CD4-positive, alpha-beta T cell (primary cell): ENCODE results near the gene FHOD3. TPM values are rescaled to one million over a fixed set of nuclear protein-coding genes. Genes with fewer than 3 reads are reported as not detected.

ENCODE experiments used
- ATAC-seq: fragments of 200-7000 bp; cut with Tn5 transposase; one replicate; pipeline ENCODE4 v1.10.0; 2022; ENCODE audit warnings: mild to moderate bottlenecking; ENCODE audit not compliant: poor library complexity
- CTCF ChIA-PET: fragments of 350-600 bp; sonication (Branson Sonifier 250); formaldehyde crosslinking; loops from one replicate; lab custom pipeline; 2021; ENCODE audit warnings: antibody characterized with exemption, inconsistent platforms; lab: Charles Lee
- POLR2A ChIA-PET: fragments of 350-600 bp; sonication (Branson Sonifier 250); formaldehyde crosslinking; loops from one replicate; lab custom pipeline; 2021; ENCODE audit warnings: antibody characterized with exemption, inconsistent platforms; lab: Charles Lee
- DNase-seq, 14 experiments: peaks; one replicate each; pipeline ENCODE4 v3.0.0-alpha.2; 2013 to 2020; ENCODE audit warnings: mixed read lengths in 2 of 14
- H3K27ac ChIP-seq, 2 donors: one replicate each; pipeline versions ENCODE4 v1.5.1 to v1.7.0; 2013; ENCODE audit warnings: low read length in 2 of 2, low read depth in 1 of 2, mild to moderate bottlenecking in 1 of 2
- H3K27me3 ChIP-seq, 2 experiments: 1 replicate in 1 of 2; 2 replicates in 1 of 2; pipeline versions ENCODE4 v1.6.1 to v1.7.0; 2013; ENCODE audit warnings: low read length in 2 of 2, control low read depth in 1 of 2, mild to moderate bottlenecking in 1 of 2, moderate library complexity in 1 of 2; ENCODE audit not compliant: insufficient read depth in 2 of 2, control insufficient read depth in 1 of 2
- H3K36me3 ChIP-seq: one replicate; pipeline ENCODE4 v1.6.1; 2013; ENCODE audit warnings: low read length, control low read depth; ENCODE audit not compliant: insufficient read depth
- H3K4me1 ChIP-seq: one replicate; pipeline ENCODE4 v1.6.1; 2013; ENCODE audit warnings: low read length, control low read depth; ENCODE audit not compliant: insufficient read depth
- H3K4me3 ChIP-seq: one replicate; pipeline ENCODE4 v1.5.1; 2013; ENCODE audit warnings: mild to moderate bottlenecking, low read length, moderate library complexity
- H3K9me3 ChIP-seq, 2 experiments: 1 replicate in 1 of 2; 2 replicates in 1 of 2; pipeline versions ENCODE4 v1.6.1 to v1.7.0; 2013; ENCODE audit warnings: low read length in 2 of 2, mild to moderate bottlenecking in 2 of 2, control low read depth in 1 of 2, moderate library complexity in 1 of 2; ENCODE audit not compliant: control insufficient read depth in 1 of 2, insufficient read depth in 1 of 2
- H3K27ac Mint-ChIP-seq: one replicate; pipeline ENCODE4 v1.8.0; 2020; ENCODE audit warnings: mixed read lengths
- H3K27me3 Mint-ChIP-seq: one replicate; pipeline ENCODE4 v1.8.0; 2021; ENCODE audit warnings: mixed read lengths
- H3K36me3 Mint-ChIP-seq: one replicate; pipeline ENCODE4 v1.8.0; 2021; ENCODE audit warnings: low read depth, mixed read lengths
- H3K4me1 Mint-ChIP-seq: one replicate; pipeline ENCODE4 v1.8.0; 2021; ENCODE audit warnings: low read depth, mixed read lengths
- H3K4me3 Mint-ChIP-seq: one replicate; pipeline ENCODE4 v1.8.0; 2020; ENCODE audit warnings: mild to moderate bottlenecking, mixed read lengths
- H3K9me3 Mint-ChIP-seq: one replicate; pipeline ENCODE4 v1.8.0; 2020; ENCODE audit warnings: mixed read lengths
- intact Hi-C, 2 experiments: fragments of 100-400 bp; cut with DNase I in 1 of 2; cut with micrococcal nuclease in 1 of 2; formaldehyde crosslinking; loops; one replicate each; pipeline versions ENCODE4 v1.15.1 to v1.9.0; 2023 to 2025; cut with DNase I, micrococcal nuclease
- total RNA-seq, 174 experiments: library from RNA in 2 of 174; stranded (reverse) in 2 of 174; gene quantifications; one replicate each; pipeline ENCODE4 v1.2.3 and lab custom pipeline; 2021 to 2026
- TF ChIP-seq, protein P1 (sequence below): fragments of 200-600 bp; IDR thresholded peaks from one replicate; pipeline ENCODE4 v1.8.0; 2022; ENCODE audit warnings: antibody characterized with exemption, mild to moderate bottlenecking

Gene FHOD3
- total RNA-seq, 2 experiments from 2014 or later = not detected

DNA sequence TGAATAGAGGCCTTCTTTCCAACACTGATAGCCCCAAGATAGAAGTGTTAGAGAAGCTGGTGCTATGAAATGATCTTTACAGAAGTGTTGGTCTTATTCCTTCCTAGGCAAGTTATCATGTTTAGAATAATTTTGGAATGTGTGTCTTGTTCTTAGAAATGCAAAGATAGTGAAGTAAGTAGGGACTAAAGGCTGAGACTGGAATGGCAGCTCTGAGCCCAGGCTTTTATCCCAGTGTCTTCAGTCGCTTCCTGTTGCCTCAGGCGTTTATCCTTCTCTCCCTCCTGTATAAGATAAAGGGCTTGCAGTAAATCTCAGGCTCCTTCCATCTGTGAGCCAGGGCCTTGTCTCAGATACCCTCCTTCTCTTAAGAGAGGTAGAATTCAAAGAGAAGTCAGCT lies 313.1 kb downstream of the FHOD3 start:
- H3K9me3 ChIP-seq = no peaks in the 10 kb centered on the region
- H3K36me3 ChIP-seq = no peaks in the 10 kb centered on the region
- no peak overlapping the region for H3K27ac ChIP-seq
- H3K4me3 Mint-ChIP-seq = no peak overlapping the region
- H3K27me3 ChIP-seq = no peaks in the 10 kb centered on the region
- H3K27ac Mint-ChIP-seq = no peak overlapping the region
- no peaks in the 10 kb centered on the region for H3K36me3 Mint-ChIP-seq
- DNase-seq (no peak), ATAC-seq (no peak)
- TF ChIP-seq, protein P1, sequence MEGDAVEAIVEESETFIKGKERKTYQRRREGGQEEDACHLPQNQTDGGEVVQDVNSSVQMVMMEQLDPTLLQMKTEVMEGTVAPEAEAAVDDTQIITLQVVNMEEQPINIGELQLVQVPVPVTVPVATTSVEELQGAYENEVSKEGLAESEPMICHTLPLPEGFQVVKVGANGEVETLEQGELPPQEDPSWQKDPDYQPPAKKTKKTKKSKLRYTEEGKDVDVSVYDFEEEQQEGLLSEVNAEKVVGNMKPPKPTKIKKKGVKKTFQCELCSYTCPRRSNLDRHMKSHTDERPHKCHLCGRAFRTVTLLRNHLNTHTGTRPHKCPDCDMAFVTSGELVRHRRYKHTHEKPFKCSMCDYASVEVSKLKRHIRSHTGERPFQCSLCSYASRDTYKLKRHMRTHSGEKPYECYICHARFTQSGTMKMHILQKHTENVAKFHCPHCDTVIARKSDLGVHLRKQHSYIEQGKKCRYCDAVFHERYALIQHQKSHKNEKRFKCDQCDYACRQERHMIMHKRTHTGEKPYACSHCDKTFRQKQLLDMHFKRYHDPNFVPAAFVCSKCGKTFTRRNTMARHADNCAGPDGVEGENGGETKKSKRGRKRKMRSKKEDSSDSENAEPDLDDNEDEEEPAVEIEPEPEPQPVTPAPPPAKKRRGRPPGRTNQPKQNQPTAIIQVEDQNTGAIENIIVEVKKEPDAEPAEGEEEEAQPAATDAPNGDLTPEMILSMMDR = no peak
- ChIA-PET POLR2A (no interaction called here), CTCF (interaction anchor here (0.6 kb wide), 1 partner anchor 869 kb away, joined by 3 read pairs; no protein-coding TSS in a partner anchor)
- H3K27me3 Mint-ChIP-seq = no peaks in the 10 kb centered on the region
- no peaks in the 10 kb centered on the region for H3K9me3 Mint-ChIP-seq
- H3K4me3 ChIP-seq = no peak overlapping the region
- no peaks in the 10 kb centered on the region for H3K4me1 ChIP-seq
- intact Hi-C loops = no loop called here
- H3K4me1 Mint-ChIP-seq = no peaks in the 10 kb centered on the region

DNA sequence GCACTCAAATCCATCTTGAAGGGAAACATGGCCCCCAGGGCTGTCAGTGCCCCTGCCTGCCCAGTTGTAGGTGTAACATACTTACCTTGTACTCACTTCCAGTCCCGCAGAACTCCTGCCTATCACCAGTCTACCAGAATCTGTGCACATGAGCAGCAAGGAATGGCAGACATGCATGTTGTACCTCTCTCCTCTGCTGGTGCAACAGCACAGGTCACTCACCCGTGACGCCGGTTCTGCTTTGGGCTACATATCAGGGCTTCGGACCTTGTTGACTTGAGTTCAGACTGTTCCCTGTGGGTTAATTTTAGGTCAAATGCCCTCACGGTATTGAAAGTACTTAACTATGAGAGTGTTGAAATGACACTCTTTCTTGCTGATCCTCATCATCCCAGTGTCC lies 315.6 kb downstream of the FHOD3 start:
- DNase-seq = no peak
- H3K4me1 Mint-ChIP-seq = no peaks in the 10 kb centered on the region
- no peaks in the 10 kb centered on the region for H3K36me3 Mint-ChIP-seq
- no peaks in the 10 kb centered on the region for H3K36me3 ChIP-seq
- TF ChIP-seq, protein P1 = no peak
- no peak overlapping the region for H3K27ac ChIP-seq
- H3K9me3 ChIP-seq = no peaks in the 10 kb centered on the region
- no peaks in the 10 kb centered on the region for H3K27me3 ChIP-seq
- H3K9me3 Mint-ChIP-seq = no peaks in the 10 kb centered on the region
- POLR2A ChIA-PET = no interaction called here
- ATAC-seq = no peak
- CTCF ChIA-PET = no interaction called here
- intact Hi-C loops = no loop called here
- no peak overlapping the region for H3K4me3 ChIP-seq
- no peak overlapping the region for H3K27ac Mint-ChIP-seq
- no peaks in the 10 kb centered on the region for H3K27me3 Mint-ChIP-seq
- no peak overlapping the region for H3K4me3 Mint-ChIP-seq
- H3K4me1 ChIP-seq = no peaks in the 10 kb centered on the region

DNA sequence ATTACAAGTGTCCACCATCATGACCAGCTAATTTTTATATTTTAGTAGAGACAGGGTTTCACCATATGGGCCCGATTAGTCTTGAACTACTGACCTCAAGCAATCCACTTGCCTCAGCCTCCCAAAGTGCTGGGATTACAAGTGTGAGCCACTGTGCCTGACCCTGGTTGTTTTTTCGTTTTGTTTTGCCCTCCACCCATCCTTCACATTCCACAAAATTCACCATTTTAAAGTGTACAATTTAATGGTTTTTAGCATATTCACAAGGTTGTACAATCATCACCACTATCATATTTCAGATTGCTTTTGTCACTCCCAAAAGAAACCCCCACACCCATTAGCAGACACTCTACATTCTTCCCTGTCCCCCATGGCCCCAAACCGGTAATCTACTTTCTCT lies 316.3 kb downstream of the FHOD3 start:
- H3K4me1 Mint-ChIP-seq = no peaks in the 10 kb centered on the region
- Histone ChIP-seq H3K27ac (no peak overlapping the region), H3K4me1 (no peaks in the 10 kb centered on the region), H3K4me3 (no peak overlapping the region), H3K36me3 (no peaks in the 10 kb centered on the region), H3K27me3 (no peaks in the 10 kb centered on the region), H3K9me3 (no peaks in the 10 kb centered on the region)
- no peaks in the 10 kb centered on the region for H3K27me3 Mint-ChIP-seq
- ChIA-PET POLR2A (no interaction called here), CTCF (no interaction called here)
- ATAC-seq (no peak), DNase-seq (no peak)
- H3K9me3 Mint-ChIP-seq = no peaks in the 10 kb centered on the region
- H3K27ac Mint-ChIP-seq = no peak overlapping the region
- no peaks in the 10 kb centered on the region for H3K36me3 Mint-ChIP-seq
- TF ChIP-seq, protein P1 = no peak
- intact Hi-C loops = no loop called here
- H3K4me3 Mint-ChIP-seq = no peak overlapping the region
